Measurements from ENCODE around the gene SSH3.

Gene SSH3

GRCh38 chr11:67280341-67280787 lies 23.0 kb upstream of the SSH3 start:
- no peak for DNase-seq

GRCh38 chr11:67280788-67281551 lies 22.4 kb upstream of the SSH3 start:
- no peak for DNase-seq

GRCh38 chr11:67281552-67282150 lies 21.7 kb upstream of the SSH3 start:
- DNase-seq, result no peak

DNA sequence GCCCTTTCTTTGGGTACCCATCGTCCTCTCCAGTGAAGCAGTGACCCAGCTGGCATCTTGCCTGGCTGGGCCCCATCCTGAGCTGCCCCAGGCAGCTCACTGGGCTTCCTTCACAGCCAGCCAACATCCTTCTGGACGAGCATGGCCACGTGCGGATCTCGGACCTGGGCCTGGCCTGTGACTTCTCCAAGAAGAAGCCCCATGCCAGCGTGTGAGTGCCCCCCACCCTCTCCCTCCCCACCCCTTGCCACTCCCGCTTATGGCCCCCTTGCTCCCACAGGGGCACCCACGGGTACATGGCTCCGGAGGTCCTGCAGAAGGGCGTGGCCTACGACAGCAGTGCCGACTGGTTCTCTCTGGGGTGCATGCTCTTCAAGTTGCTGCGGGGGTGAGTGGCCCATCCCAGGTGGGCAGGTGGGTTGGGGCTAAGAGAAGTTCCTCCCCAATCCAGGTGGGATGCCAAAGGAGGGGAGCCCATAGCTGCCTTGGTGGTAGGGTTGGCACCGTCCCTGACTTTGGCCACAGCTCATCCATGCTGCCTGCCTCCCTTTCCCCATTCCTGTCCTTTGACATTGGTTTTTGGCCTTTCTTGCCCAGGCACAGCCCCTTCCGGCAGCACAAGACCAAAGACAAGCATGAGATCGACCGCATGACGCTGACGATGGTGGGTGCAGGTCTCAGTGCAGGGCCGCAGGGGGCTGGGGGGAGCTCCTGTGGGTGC lies 21.0 kb upstream of the SSH3 start:
- no peak for DNase-seq

GRCh38 chr11:67282876-67283371 lies 20.4 kb upstream of the SSH3 start:
- no peak for DNase-seq

DNA sequence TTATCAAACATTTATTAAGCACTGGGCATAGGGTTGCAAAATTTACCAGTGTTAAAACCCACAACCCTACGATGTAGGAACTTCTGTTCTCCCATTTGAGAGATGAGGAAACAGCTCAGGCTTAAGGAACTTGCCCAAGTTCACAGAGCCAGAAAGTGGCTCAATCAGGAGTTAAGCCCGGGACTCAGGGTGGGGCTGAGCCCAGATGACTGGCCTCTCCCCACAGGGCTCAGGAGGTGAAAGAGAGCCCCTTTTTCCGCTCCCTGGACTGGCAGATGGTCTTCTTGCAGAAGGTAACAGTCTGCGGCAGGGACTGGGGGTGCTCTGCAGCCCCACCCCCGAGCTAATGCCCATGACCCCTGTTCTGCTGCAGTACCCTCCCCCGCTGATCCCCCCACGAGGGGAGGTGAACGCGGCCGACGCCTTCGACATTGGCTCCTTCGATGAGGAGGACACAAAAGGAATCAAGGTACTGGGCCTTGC lies 19.8 kb upstream of the SSH3 start:
- peak in 1 of 2 donors; percentile 42 for DNase-seq

GRCh38 chr11:67284811-67285540 lies 18.4 kb upstream of the SSH3 start:
- no peak for DNase-seq

DNA sequence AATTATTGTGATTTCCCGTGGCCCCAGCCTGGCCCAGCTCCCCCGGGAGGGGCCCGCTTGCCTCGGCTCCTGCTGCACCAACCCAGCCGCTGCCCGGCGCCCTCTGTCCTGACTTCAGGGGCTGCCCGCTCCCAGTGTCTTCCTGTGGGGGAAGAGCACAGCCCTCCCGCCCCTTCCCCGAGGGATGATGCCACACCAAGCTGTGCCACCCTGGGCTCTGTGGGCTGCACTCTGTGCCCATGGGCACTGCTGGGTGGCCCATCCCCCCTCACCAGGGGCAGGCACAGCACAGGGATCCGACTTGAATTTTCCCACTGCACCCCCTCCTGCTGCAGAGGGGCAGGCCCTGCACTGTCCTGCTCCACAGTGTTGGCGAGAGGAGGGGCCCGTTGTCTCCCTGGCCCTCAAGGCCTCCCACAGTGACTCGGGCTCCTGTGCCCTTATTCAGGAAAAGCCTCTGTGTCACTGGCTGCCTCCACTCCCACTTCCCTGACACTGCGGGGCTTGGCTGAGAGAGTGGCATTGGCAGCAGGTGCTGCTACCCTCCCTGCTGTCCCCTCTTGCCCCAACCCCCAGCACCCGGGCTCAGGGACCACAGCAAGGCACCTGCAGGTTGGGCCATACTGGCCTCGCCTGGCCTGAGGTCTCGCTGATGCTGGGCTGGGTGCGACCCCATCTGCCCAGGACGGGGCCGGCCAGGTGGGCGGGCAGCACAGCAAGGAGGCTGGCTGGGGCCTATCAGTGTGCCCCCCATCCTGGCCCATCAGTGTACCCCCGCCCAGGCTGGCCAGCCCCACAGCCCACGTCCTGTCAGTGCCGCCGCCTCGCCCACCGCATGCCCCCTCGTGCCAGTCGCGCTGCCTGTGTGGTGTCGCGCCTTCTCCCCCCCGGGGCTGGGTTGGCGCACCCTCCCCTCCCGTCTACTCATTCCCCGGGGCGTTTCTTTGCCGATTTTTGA lies 17.5 kb upstream of the SSH3 start:
- DNase-seq, result peak; percentile 39 to 50

DNA sequence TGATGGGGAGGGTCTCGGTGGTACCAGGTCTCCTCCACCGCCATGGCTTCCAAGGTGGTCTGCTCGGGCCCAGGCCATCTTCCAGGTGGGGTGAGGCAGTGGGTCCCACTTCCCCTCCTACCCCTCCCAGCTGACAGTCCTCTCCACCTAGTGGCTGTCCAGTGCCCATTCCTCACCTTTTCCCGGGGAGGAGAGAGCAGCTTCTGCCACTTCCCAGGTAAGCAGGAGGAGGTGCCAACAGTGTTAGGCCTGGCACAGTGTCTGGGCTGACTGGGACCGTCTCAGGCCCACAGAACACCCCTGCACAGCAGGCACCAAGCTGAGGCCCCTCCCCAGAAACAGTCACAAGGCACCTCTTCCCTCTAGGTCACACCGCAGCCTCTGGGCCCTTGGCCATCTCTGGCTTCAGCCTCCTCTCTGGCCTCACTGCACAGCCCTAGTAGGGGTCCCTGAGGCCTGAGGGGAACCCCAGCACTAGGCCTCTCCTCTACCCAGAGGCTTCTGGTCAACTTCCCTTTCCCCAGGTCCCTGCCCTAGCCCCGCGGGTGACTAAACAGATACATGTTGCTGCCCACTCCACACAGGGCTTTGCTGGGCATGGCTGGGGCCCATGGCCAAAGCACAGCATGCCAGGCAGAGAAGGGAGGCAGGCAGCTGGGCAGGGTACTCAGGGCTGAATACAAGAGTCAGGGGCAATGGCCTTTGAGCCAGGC lies 16.6 kb upstream of the SSH3 start:
- DNase-seq, result peak in 1 of 2 donors; percentile 54

DNA sequence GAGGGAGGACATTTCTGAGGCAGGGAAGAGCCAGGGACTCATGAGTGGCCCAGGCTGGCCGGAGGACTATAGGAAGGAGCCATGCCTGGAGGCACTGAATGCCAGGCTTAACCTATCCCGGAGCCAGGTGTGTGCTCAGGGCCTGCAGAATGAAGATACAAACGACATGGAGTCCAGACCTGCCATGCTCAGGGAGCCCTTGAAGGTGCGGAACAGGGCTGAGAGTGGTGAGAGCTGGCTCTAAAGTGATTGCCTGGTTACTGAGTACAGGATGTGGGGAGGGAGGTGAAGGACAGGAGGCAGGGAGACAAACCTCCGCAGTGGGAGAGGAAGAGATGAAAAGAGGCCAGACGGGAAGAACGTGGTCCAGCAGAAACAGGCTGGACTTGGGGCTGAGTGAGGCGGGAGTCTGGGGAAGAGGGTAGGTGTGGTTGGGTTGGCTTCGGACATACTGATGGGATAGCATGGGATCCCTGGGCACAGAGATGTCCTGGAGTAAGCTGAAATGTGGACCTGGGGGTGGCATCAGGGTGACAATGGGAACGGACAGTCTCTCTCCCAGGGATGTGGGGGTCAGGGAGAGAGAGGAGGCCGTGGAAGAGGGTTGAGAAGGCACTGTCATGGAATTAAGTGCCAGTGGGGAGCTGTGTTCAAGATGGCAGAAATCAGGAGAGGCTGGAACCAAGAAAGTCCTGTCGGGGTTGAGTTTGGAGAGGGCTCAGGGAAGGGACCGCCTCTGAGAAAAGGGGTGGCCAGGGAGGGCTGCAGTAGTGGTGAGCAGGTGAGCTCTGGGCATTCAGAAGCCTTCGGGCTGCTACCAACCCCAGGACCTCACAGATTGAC lies 15.8 kb upstream of the SSH3 start:
- peak in 1 of 2 donors; percentile 60 for DNase-seq

DNA sequence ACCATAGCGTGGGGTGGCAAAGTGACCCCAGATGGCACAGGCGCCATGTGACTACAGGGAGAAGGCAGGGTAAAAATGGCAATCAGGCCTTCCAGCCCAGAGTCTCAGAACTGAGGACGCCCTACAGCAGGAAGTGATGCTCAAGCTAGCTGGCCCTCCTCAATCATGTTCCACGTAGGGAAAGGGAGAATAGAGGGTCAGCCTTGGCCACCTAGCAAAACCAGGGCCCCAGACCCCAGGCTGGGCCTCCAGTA lies 15.2 kb upstream of the SSH3 start:
- no peak for DNase-seq

- peak; percentile 88 to 91 for DNase-seq
Measured at GRCh38 chr11:67288452-67289225, 14.7 kb upstream of the SSH3 start.

- no peak for DNase-seq
Measured at GRCh38 chr11:67289226-67289650, 14.1 kb upstream of the SSH3 start, which contains the start of gene ANKRD13D. Gene ANKRD13D, plus strand, starts transcription at chr11:67289303. Its CDS starts 158 bp downstream, at chr11:67289461.

DNA sequence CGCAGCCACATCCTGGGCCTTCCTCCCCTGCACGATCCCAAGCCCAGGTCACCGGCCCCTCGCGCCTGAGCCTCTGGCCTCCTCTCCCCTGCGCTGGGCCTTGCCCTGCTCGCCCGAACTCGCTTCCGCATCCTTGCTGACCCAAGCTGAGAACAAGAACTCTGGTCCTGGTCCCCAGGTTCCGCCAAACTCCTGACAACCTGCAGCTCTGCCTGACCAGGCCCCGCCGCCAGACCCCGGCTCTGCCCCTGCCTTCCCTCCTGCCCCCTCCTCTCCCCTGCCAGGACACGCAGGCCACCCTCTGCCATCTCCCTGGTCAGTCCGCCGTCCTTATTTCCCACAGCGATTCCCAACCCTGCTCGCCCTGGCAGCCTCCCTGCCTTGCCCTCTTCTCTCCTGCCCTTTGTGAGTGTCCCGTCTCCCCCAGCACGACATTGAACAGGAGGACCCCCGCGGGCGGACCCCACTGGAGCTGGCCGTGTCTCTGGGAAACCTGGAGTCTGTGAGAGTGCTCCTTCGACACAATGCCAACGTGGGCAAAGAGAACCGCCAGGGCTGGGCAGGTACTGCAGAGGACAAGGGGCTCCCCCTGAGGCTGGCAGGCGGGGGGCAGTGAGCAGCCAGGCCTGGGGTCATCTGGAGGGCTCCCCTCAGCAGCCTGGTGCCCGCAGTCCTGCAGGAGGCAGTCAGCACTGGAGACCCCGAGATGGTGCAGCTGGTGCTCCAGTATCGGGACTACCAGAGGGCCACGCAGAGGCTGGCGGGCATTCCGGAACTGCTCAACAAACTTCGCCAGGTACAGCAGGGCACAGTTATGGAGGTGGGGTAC lies 13.5 kb upstream of the SSH3 start:
- DNase-seq, result no peak

- no peak for DNase-seq
Measured at GRCh38 chr11:67290801-67291200, 12.5 kb upstream of the SSH3 start.

- no peak for DNase-seq
Measured at GRCh38 chr11:67291481-67292381, 11.6 kb upstream of the SSH3 start.

- no peak for DNase-seq
Measured at GRCh38 chr11:67292671-67293070, 10.7 kb upstream of the SSH3 start.
